HepG2 (cell line): ENCODE results near the gene CCN6. TPM values are rescaled to one million over a fixed set of nuclear protein-coding genes. Genes with fewer than 3 reads are reported as not detected.

Source experiments
- CERS6 ChIP-seq: sonication (generic); formaldehyde crosslinking; IDR thresholded peaks from 2 replicates; pipeline ENCODE4 v1.5.0; 2020; ENCODE audit warnings: missing genetic modification reagents
- DNMT3B ChIP-seq: conservative IDR thresholded peaks from 2 replicates; pipeline ENCODE4 v1.6.1; 2016; ENCODE audit warnings: missing biosample characterization, control low read depth
- ETV5 ChIP-seq: IDR thresholded peaks from 2 replicates; pipeline ENCODE4 v1.6.1; 2018; ENCODE audit warnings: missing biosample characterization, missing genetic modification reagents, inconsistent platforms, borderline replicate concordance
- FOXA1 ChIP-seq, 2 experiments: fragments of 450-650 bp in 1 of 2; sonication (generic) in 1 of 2; formaldehyde crosslinking in 1 of 2; IDR thresholded peaks; 2 replicates each; pipeline versions ENCODE4 v1.4.0 to v1.6.1; 2016 to 2020; ENCODE audit warnings: missing genetic modification reagents in 1 of 2
- GPBP1L1 ChIP-seq: sonication (generic); formaldehyde crosslinking; IDR thresholded peaks from 2 replicates; pipeline ENCODE4 v1.5.0; 2020; ENCODE audit warnings: mild to moderate bottlenecking, missing genetic modification reagents
- HDAC2 ChIP-seq: sonication (generic); formaldehyde crosslinking; IDR thresholded peaks from 2 replicates; pipeline ENCODE4 v1.4.0; 2020; ENCODE audit warnings: missing genetic modification reagents
- MIER2 ChIP-seq: IDR thresholded peaks from 2 replicates; pipeline ENCODE4 v1.6.1; 2016; ENCODE audit warnings: missing biosample characterization, missing genetic modification reagents
- NFYC ChIP-seq: IDR thresholded peaks from 2 replicates; pipeline ENCODE4 v1.6.1; 2016; ENCODE audit warnings: missing genetic modification reagents, missing compliant biosample characterization
- NR1H2 ChIP-seq: sonication (generic); formaldehyde crosslinking; IDR thresholded peaks from 2 replicates; pipeline ENCODE4 v1.8.1; 2022; ENCODE audit warnings: low read depth, missing genetic modification reagents, borderline replicate concordance
- POLR2G ChIP-seq: fragments of 200-400 bp; formaldehyde crosslinking; IDR thresholded peaks from 2 replicates; pipeline ENCODE4 v1.6.1; 2018; ENCODE audit warnings: mild to moderate bottlenecking, low read depth, low read length, moderate library complexity
- PPARG ChIP-seq: conservative IDR thresholded peaks from 2 replicates; pipeline ENCODE4 v1.6.1; 2016; ENCODE audit warnings: missing biosample characterization, missing genetic modification reagents
- UBTF ChIP-seq: sonication (generic); formaldehyde crosslinking; IDR thresholded peaks from 2 replicates; pipeline ENCODE4 v1.4.0; 2020; ENCODE audit warnings: mild to moderate bottlenecking, missing genetic modification reagents
- ZFP36 ChIP-seq: fragments of 150-350 bp; IDR thresholded peaks from 2 replicates; pipeline ENCODE4 v1.6.1; 2018; ENCODE audit warnings: borderline replicate concordance, low read length, low read depth; ENCODE audit not compliant: partially characterized antibody
- ZNF367 ChIP-seq: sonication (generic); formaldehyde crosslinking; IDR thresholded peaks from 2 replicates; pipeline ENCODE4 v1.4.0; 2020; ENCODE audit warnings: missing genetic modification reagents, borderline replicate concordance
- ZNF607 ChIP-seq: sonication (generic); formaldehyde crosslinking; IDR thresholded peaks from 2 replicates; pipeline ENCODE4 v1.5.1; 2020; ENCODE audit warnings: missing genetic modification reagents, mild to moderate bottlenecking, borderline replicate concordance
- ZNF670 ChIP-seq: sonication (generic); formaldehyde crosslinking; IDR thresholded peaks from 2 replicates; pipeline ENCODE4 v1.8.0; 2022; ENCODE audit warnings: mild to moderate bottlenecking, missing genetic modification reagents, borderline replicate concordance
- ZNF674 ChIP-seq: sonication (generic); formaldehyde crosslinking; IDR thresholded peaks from 2 replicates; pipeline ENCODE4 v1.5.0; 2020; ENCODE audit warnings: low read depth, mild to moderate bottlenecking, missing genetic modification reagents
- ZNF678 ChIP-seq: sonication (generic); formaldehyde crosslinking; IDR thresholded peaks from 2 replicates; pipeline ENCODE4 v1.4.0; 2020; ENCODE audit warnings: mild to moderate bottlenecking, missing genetic modification reagents
- ZNF746 ChIP-seq: sonication (generic); formaldehyde crosslinking; IDR thresholded peaks from 2 replicates; pipeline ENCODE4 v1.8.0; 2022; ENCODE audit warnings: mild to moderate bottlenecking, missing genetic modification reagents
- ZNF768 ChIP-seq: sonication (generic); formaldehyde crosslinking; IDR thresholded peaks from 2 replicates; pipeline ENCODE4 v1.4.0; 2020; ENCODE audit warnings: missing genetic modification reagents
- ZNF775 ChIP-seq: sonication (generic); formaldehyde crosslinking; IDR thresholded peaks from 2 replicates; pipeline ENCODE4 v1.4.0; 2020; ENCODE audit warnings: missing genetic modification reagents, mild to moderate bottlenecking, moderate library complexity, borderline replicate concordance
- polyA plus RNA-seq, 8 experiments: library from polyadenylated mRNA; depleted of rRNA in 3 of 8; stranded (reverse) in 7 of 8; unstranded in 1 of 8; fragments of >200 nt; fragmentation: Illumina TruSeq in 4 of 8; extraction: Trizol in 4 of 8; gene quantifications; 2 replicates each; pipeline versions ENCODE4 v1.2.1 to v1.2.3, GENCODE V29; 2011 to 2016; ENCODE audit warnings: low read depth in 4 of 8, missing spikeins in 1 of 8, mixed read lengths in 1 of 8; ENCODE audit not compliant: insufficient read depth in 1 of 8
- total RNA-seq, 5 experiments: library from RNA; depleted of rRNA; stranded (reverse); fragments of >200 nt; fragmentation: Illumina TruSeq; extraction: Trizol; gene quantifications; 2 replicates each; pipeline ENCODE4 v1.2.3, GENCODE V29; 2016; ENCODE audit warnings: low read depth in 1 of 5

The CCN6 gene
- total and polyA plus RNA-seq, 2 of the 13 experiments (the other 11 are each of a cell fraction or from before 2014, with no cell fraction given), result not detected

GRCh38 chr6:112043032-112044007 lies 10.6 kb upstream of the CCN6 start (continued):
- TF ChIP-seq ZNF670 (CRISPR knock-in tag) (no peak), UBTF (CRISPR knock-in tag) (no peak; the same call in 1 of the 2 replicates), POLR2G (no peak), ZFP36 (no peak), ZNF674 (CRISPR knock-in tag) (no peak), CERS6 (CRISPR knock-in tag) (no peak), DNMT3B (peak; percentile 66; the same call in 1 of the 2 replicates), NR1H2 (CRISPR knock-in tag) (no peak), FOXA1 (IDR thresholded peaks at IDR 0.05) (no peak), FOXA1 (CRISPR knock-in tag; IDR thresholded peaks at IDR 0.05) (0 out of 2 replicates have a peak, but pooled peaks have one; percentile 7), HDAC2 (CRISPR knock-in tag) (0 out of 2 replicates have a peak, but pooled peaks have one; percentile 28), ZNF768 (CRISPR knock-in tag) (peak; percentile 44; the same call in 1 of the 2 replicates), ETV5 (CRISPR knock-in tag) (peak; percentile 38; the same call in 1 of the 2 replicates), ZNF746 (CRISPR knock-in tag) (no peak), MIER2 (CRISPR knock-in tag) (0 out of 2 replicates have a peak, but pooled peaks have one; percentile 34), PPARG (CRISPR knock-in tag) (peak; percentile 26; the same call in 1 of the 2 replicates), NFYC (CRISPR knock-in tag) (no peak), ZNF775 (CRISPR knock-in tag) (no peak), ZNF367 (CRISPR knock-in tag) (no peak), ZNF678 (no peak), ZNF607 (CRISPR knock-in tag) (no peak), GPBP1L1 (CRISPR knock-in tag) (no peak)
